ENCODE data around the gene ACAP1.

The ACAP1 gene

GRCh38 chr17:7392696-7393612 lies 56.6 kb downstream of the ACAP1 start:
- DNase-seq = no peak

GRCh38 chr17:7393613-7394451 lies 57.5 kb downstream of the ACAP1 start:
- no peak for DNase-seq

- peak; percentile 80 for DNase-seq
These were observed 58.3 kb downstream of the ACAP1 start, which contains the start of gene PLSCR3 for GRCh38 chr17:7394452-7395191. Gene PLSCR3 (minus strand): TSS chr17:7394525. CDS start chr17:7394110, 415 bp downstream.

GRCh38 chr17:7396147-7396546 lies 59.8 kb downstream of the ACAP1 start:
- no peak for DNase-seq

GRCh38 chr17:7398612-7399011 lies 62.3 kb downstream of the ACAP1 start:
- no peak for DNase-seq

Data from SHP77 treated with DMSO at 0.1 percent for 48 hours (cell line).